HEK293 (cell line): Measurements from ENCODE around the gene LIPE.

Experiments
- TRIM28 ChIP-seq: IDR thresholded peaks from 2 replicates; pipeline ENCODE4 v1.6.1; 2011; ENCODE audit warnings: low read length, control low read depth, borderline replicate concordance
- ZBTB11 ChIP-seq: fragments of 450-650 bp; formaldehyde crosslinking; conservative IDR thresholded peaks from 2 replicates; pipeline ENCODE4 v1.5.1; 2016; ENCODE audit warnings: low read depth, missing biosample characterization, missing genetic modification characterization
- ZIC2 ChIP-seq: fragments of 450-650 bp; formaldehyde crosslinking; IDR thresholded peaks from 2 replicates; pipeline ENCODE4 v1.5.1; 2016; ENCODE audit warnings: missing biosample characterization, missing genetic modification characterization
- ZNF610 ChIP-seq: fragments of 450-650 bp; formaldehyde crosslinking; IDR thresholded peaks from 2 replicates; pipeline ENCODE4 v1.5.1; 2016; ENCODE audit warnings: missing biosample characterization, missing genetic modification characterization, borderline replicate concordance
- TF ChIP-seq, protein P1 (sequence below): fragments of 450-650 bp; formaldehyde crosslinking; IDR thresholded peaks from 2 replicates; pipeline ENCODE4 v1.5.1; 2016; ENCODE audit warnings: missing biosample characterization, missing genetic modification characterization

- TF ChIP-seq TRIM28 (no peak), ZNF610 (tag by site-specific recombination) (no peak), ZIC2 (tag by site-specific recombination) (no peak), ZBTB11 (no peak)
- TF ChIP-seq, protein P1, sequence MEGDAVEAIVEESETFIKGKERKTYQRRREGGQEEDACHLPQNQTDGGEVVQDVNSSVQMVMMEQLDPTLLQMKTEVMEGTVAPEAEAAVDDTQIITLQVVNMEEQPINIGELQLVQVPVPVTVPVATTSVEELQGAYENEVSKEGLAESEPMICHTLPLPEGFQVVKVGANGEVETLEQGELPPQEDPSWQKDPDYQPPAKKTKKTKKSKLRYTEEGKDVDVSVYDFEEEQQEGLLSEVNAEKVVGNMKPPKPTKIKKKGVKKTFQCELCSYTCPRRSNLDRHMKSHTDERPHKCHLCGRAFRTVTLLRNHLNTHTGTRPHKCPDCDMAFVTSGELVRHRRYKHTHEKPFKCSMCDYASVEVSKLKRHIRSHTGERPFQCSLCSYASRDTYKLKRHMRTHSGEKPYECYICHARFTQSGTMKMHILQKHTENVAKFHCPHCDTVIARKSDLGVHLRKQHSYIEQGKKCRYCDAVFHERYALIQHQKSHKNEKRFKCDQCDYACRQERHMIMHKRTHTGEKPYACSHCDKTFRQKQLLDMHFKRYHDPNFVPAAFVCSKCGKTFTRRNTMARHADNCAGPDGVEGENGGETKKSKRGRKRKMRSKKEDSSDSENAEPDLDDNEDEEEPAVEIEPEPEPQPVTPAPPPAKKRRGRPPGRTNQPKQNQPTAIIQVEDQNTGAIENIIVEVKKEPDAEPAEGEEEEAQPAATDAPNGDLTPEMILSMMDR (tag by site-specific recombination), result peak; percentile 96
Observed at GRCh38 chr19:42450314-42450934, 23.2 kb upstream of the LIPE start.
